T-cell (primary cell): ENCODE results near the gene SRPK1. TPM values are rescaled to one million over a fixed set of nuclear protein-coding genes. Genes with fewer than 3 reads are reported as not detected.

Experiments used
- ATAC-seq, 4 experiments: fragments of 200-7000 bp in 3 of 4; fragments of 150-1000 bp in 1 of 4; cut with Tn5 transposase; replicated peaks in 1 of 4; 1 replicate in 3 of 4; 2 replicates in 1 of 4; pipeline ENCODE4 v1.10.0; 2021; ENCODE audit warnings: moderate library complexity in 3 of 4, mild to moderate bottlenecking in 2 of 4, moderate number of reproducible peaks in 1 of 4
- CTCF ChIA-PET, 2 donors: fragments of 300-600 bp; sonication (Branson Sonifier 250); formaldehyde crosslinking; loops; one replicate each; lab custom pipeline; 2022; ENCODE audit warnings: antibody characterized with exemption in 2 of 2; lab: Charles Lee
- POLR2A ChIA-PET, 2 donors: fragments of 300-600 bp; sonication (Branson Sonifier 250); formaldehyde crosslinking; loops; one replicate each; lab custom pipeline; 2022; ENCODE audit warnings: antibody characterized with exemption in 2 of 2; lab: Charles Lee
- DNase-seq, 35 experiments: peaks; one replicate each; pipeline versions ENCODE4 v3.0.0 to v3.0.0-alpha.2; 2013 to 2023
- H3K27ac ChIP-seq: one replicate; pipeline ENCODE4 v1.5.1; 2013; ENCODE audit warnings: low read length
- H3K27me3 ChIP-seq, 2 experiments: replicated peaks in 1 of 2; 1 replicate in 1 of 2; 2 replicates in 1 of 2; pipeline versions ENCODE4 v1.6.1 to v1.7.0; 2013; ENCODE audit warnings: low read length in 1 of 2, mixed read lengths in 1 of 2; ENCODE audit not compliant: control insufficient read depth in 2 of 2, insufficient read depth in 2 of 2; ENCODE audit errors: extremely low read depth in 1 of 2
- H3K36me3 ChIP-seq, 2 donors: 1 replicate in 1 of 2; 2 replicates in 1 of 2; pipeline versions ENCODE4 v1.6.1 to v1.7.0; 2013; ENCODE audit warnings: low read length in 1 of 2; ENCODE audit not compliant: control insufficient read depth in 2 of 2, insufficient read depth in 1 of 2; ENCODE audit errors: extremely low read depth in 1 of 2
- H3K4me1 ChIP-seq, 2 experiments: 1 replicate in 1 of 2; 2 replicates in 1 of 2; pipeline versions ENCODE4 v1.6.1 to v1.7.0; 2013; ENCODE audit warnings: low read length in 2 of 2, mixed read lengths in 1 of 2; ENCODE audit not compliant: insufficient read depth in 2 of 2, control insufficient read depth in 1 of 2; ENCODE audit errors: extremely low read depth in 1 of 2
- H3K4me3 ChIP-seq, 2 donors: 1 replicate in 1 of 2; 2 replicates in 1 of 2; pipeline versions ENCODE4 v1.5.1 to v1.7.0; 2013; ENCODE audit warnings: mild to moderate bottlenecking in 2 of 2, low read length in 1 of 2, moderate library complexity in 1 of 2; ENCODE audit not compliant: control insufficient read depth in 1 of 2; ENCODE audit errors: extremely low read depth in 1 of 2
- H3K9me3 ChIP-seq: 2 replicates; pipeline ENCODE4 v1.7.0; 2013
- H3K27ac Mint-ChIP-seq, 2 donors: one replicate each; pipeline ENCODE4 v1.8.0; 2020 to 2021; ENCODE audit warnings: mild to moderate bottlenecking in 2 of 2, mixed read lengths in 2 of 2
- H3K27me3 Mint-ChIP-seq, 2 donors: one replicate each; pipeline ENCODE4 v1.8.0; 2021 to 2022; ENCODE audit warnings: mixed read lengths in 2 of 2
- H3K36me3 Mint-ChIP-seq: one replicate; pipeline ENCODE4 v1.8.0; 2021; ENCODE audit warnings: mixed read lengths
- H3K4me1 Mint-ChIP-seq, 3 donors: one replicate each; pipeline ENCODE4 v1.8.0; 2020 to 2022; ENCODE audit warnings: mixed read lengths in 3 of 3, mild to moderate bottlenecking in 1 of 3
- H3K4me3 Mint-ChIP-seq, 3 donors: one replicate each; pipeline ENCODE4 v1.8.0; 2020 to 2022; ENCODE audit warnings: mild to moderate bottlenecking in 3 of 3, mixed read lengths in 3 of 3, moderate library complexity in 3 of 3
- H3K9me3 Mint-ChIP-seq, 3 donors: one replicate each; pipeline ENCODE4 v1.8.0; 2020 to 2022; ENCODE audit warnings: mixed read lengths in 3 of 3
- WGBS: methylation state at CpG from one replicate; pipeline ENCODE4 v1.1.5; 2013; ENCODE audit warnings: missing lambda C conversion rate; ENCODE audit not compliant: insufficient coverage; 5-methylcytosine and 5-hydroxymethylcytosine counted together
- total RNA-seq, 35 experiments: library from RNA in 6 of 35; stranded (reverse) in 6 of 35; fragments of 120-200 nt in 1 of 35; gene quantifications; one replicate each; pipeline versions ENCODE4 v1.2.1 to v1.2.4 and lab custom pipeline; 2013 to 2026

SRPK1 gene
- total RNA-seq, 5 donors from 2014 or later (not counting 1 experiment from before 2014, with no cell fraction given): 37.2 to 45.8 (median 40.9) TPM

- H3K27me3 ChIP-seq: no peaks in the 10 kb centered on the region
- CTCF ChIA-PET: interaction anchor here in 1 of 2 donors (0.6 kb wide), 1 partner anchor 697 kb away, joined by 3 read pairs; no protein-coding TSS in a partner anchor
Observed at GRCh38 chr6:35900448-35900847, 20.4 kb downstream of the SRPK1 start.

GRCh38 chr6:35898003-35898402, 22.9 kb downstream of the SRPK1 start:
- Histone ChIP-seq H3K27ac (no peak overlapping the region), H3K4me3 (no peak overlapping the region), H3K4me1 (no peaks in the 10 kb centered on the region), H3K36me3 (peaks cover 0 to 15% of the 10 kb centered on the region in 2 donors), H3K27me3 (no peaks in the 10 kb centered on the region), H3K9me3 (no peaks in the 10 kb centered on the region)
- Mint-ChIP-seq H3K9me3 (peaks cover 0 to 4% (median 0%) of the 10 kb centered on the region in 3 donors), H3K27me3 (no peaks in the 10 kb centered on the region), H3K4me1 (peaks cover 31 to 44% (median 40%) of the 10 kb centered on the region in 3 donors), H3K36me3 (peaks cover 37% of the 10 kb centered on the region), H3K4me3 (no peak overlapping the region), H3K27ac (no peak overlapping the region)
- DNase-seq: no peak
- no peak for ATAC-seq
- ChIA-PET CTCF (no interaction called here), POLR2A (interaction anchor here in 1 of 2 donors (0.6 kb wide), 1 partner anchor 255 kb away, joined by 3 read pairs; no protein-coding TSS in a partner anchor)
- 83% methylated on average over 1 of the region's 2 CpGs for WGBS

More at GRCh38 chr6:35900448-35900847, 20.4 kb downstream of the SRPK1 start:
- Mint-ChIP-seq H3K9me3 (peaks cover 0 to 4% (median 0%) of the 10 kb centered on the region in 3 donors), H3K36me3 (peaks cover 41% of the 10 kb centered on the region), H3K27me3 (no peaks in the 10 kb centered on the region), H3K27ac (no peak overlapping the region), H3K4me1 (peaks cover 24 to 29% (median 25%) of the 10 kb centered on the region in 3 donors), H3K4me3 (no peak overlapping the region)
- no peak overlapping the region for H3K27ac ChIP-seq
- POLR2A ChIA-PET: no interaction called here
- no peaks in the 10 kb centered on the region for H3K4me1 ChIP-seq
- H3K9me3 ChIP-seq: no peaks in the 10 kb centered on the region
- ATAC-seq (no peak), DNase-seq (no peak)
- H3K36me3 ChIP-seq: peaks cover 0 to 23% of the 10 kb centered on the region in 2 donors
- 97% methylated on average over 3 of the region's 4 CpGs for WGBS
- no peak overlapping the region for H3K4me3 ChIP-seq

- H3K4me1 ChIP-seq: no peaks in the 10 kb centered on the region
- CTCF ChIA-PET: no interaction called here
- Mint-ChIP-seq H3K27ac (no peak overlapping the region), H3K4me3 (no peak overlapping the region), H3K9me3 (peaks cover 0 to 4% (median 0%) of the 10 kb centered on the region in 3 donors), H3K4me1 (peaks cover 33 to 42% (median 41%) of the 10 kb centered on the region in 3 donors), H3K36me3 (peaks cover 39% of the 10 kb centered on the region), H3K27me3 (no peaks in the 10 kb centered on the region)
- ATAC-seq (no peak), DNase-seq (no peak)
- H3K27me3 ChIP-seq: no peaks in the 10 kb centered on the region
- H3K9me3 ChIP-seq: no peaks in the 10 kb centered on the region
- no peak overlapping the region for H3K27ac ChIP-seq
- H3K36me3 ChIP-seq: peaks cover 0 to 13% of the 10 kb centered on the region in 2 donors
- no peak overlapping the region for H3K4me3 ChIP-seq
- POLR2A ChIA-PET: no interaction called here
- WGBS: 100% methylated on average over 2 of the region's 4 CpGs
Observed at GRCh38 chr6:35897486-35897885, 23.4 kb downstream of the SRPK1 start.

- H3K4me1 Mint-ChIP-seq: peaks cover 33 to 42% (median 41%) of the 10 kb centered on the region in 3 donors
- no peak overlapping the region for H3K27ac Mint-ChIP-seq
- H3K4me3 Mint-ChIP-seq: no peak overlapping the region
- ChIA-PET POLR2A (no interaction called here), CTCF (no interaction called here)
- Histone ChIP-seq H3K27ac (no peak overlapping the region), H3K4me3 (no peak overlapping the region), H3K9me3 (no peaks in the 10 kb centered on the region), H3K27me3 (no peaks in the 10 kb centered on the region), H3K36me3 (peaks cover 0 to 13% of the 10 kb centered on the region in 2 donors), H3K4me1 (no peaks in the 10 kb centered on the region)
- H3K9me3 Mint-ChIP-seq: peaks cover 0 to 4% (median 0%) of the 10 kb centered on the region in 3 donors
- H3K36me3 Mint-ChIP-seq: peaks cover 39% of the 10 kb centered on the region
- no peaks in the 10 kb centered on the region for H3K27me3 Mint-ChIP-seq
- DNase-seq (no peak), ATAC-seq (no peak)
- 100% methylated on average over 2 of the region's 3 CpGs for WGBS
Observed at GRCh38 chr6:35897036-35897435, 23.9 kb downstream of the SRPK1 start.

GRCh38 chr6:35896228-35896627, 24.7 kb downstream of the SRPK1 start:
- Mint-ChIP-seq H3K4me3 (no peak overlapping the region), H3K4me1 (peaks cover 32 to 42% (median 41%) of the 10 kb centered on the region in 3 donors), H3K27me3 (no peaks in the 10 kb centered on the region), H3K27ac (no peak overlapping the region), H3K9me3 (peaks cover 0 to 4% (median 0%) of the 10 kb centered on the region in 3 donors), H3K36me3 (peaks cover 38% of the 10 kb centered on the region)
- ChIA-PET POLR2A (interaction anchor here in 1 of 2 donors (0.7 kb wide), 1 partner anchor 564 kb away, joined by 3 read pairs; no protein-coding TSS in a partner anchor), CTCF (no interaction called here)
- ATAC-seq (no peak), DNase-seq (no peak)
- Histone ChIP-seq H3K4me1 (no peaks in the 10 kb centered on the region), H3K27ac (no peak overlapping the region), H3K36me3 (peaks cover 0 to 13% of the 10 kb centered on the region in 2 donors), H3K27me3 (no peaks in the 10 kb centered on the region), H3K9me3 (no peaks in the 10 kb centered on the region), H3K4me3 (no peak overlapping the region)
- no CpG with 5 or more reads among the region's 1 CpG for WGBS

- Histone ChIP-seq H3K4me1 (no peaks in the 10 kb centered on the region), H3K9me3 (no peaks in the 10 kb centered on the region), H3K36me3 (peaks cover 0 to 11% of the 10 kb centered on the region in 2 donors), H3K4me3 (no peak overlapping the region), H3K27me3 (no peaks in the 10 kb centered on the region), H3K27ac (no peak overlapping the region)
- H3K27me3 Mint-ChIP-seq: no peaks in the 10 kb centered on the region
- WGBS: 80% methylated on average over 1 of the region's 3 CpGs
- peaks cover 36% of the 10 kb centered on the region for H3K36me3 Mint-ChIP-seq
- CTCF ChIA-PET: no interaction called here
- DNase-seq (no peak), ATAC-seq (no peak)
- H3K9me3 Mint-ChIP-seq: peaks cover 0 to 4% (median 0%) of the 10 kb centered on the region in 3 donors
- H3K27ac Mint-ChIP-seq: no peak overlapping the region
- peaks cover 29 to 38% (median 37%) of the 10 kb centered on the region in 3 donors for H3K4me1 Mint-ChIP-seq
- H3K4me3 Mint-ChIP-seq: no peak overlapping the region
- POLR2A ChIA-PET: interaction anchor here in 1 of 2 donors (0.7 kb wide), 1 partner anchor 564 kb away, joined by 3 read pairs; no protein-coding TSS in a partner anchor
Observed at GRCh38 chr6:35895560-35895959, 25.3 kb downstream of the SRPK1 start.
